ENCODE data around the gene PUM2. TPM values are rescaled to one million over a fixed set of nuclear protein-coding genes. Genes with fewer than 3 reads are reported as not detected.

The PUM2 gene
- total and polyA plus RNA-seq, 4 donors = 18.5 to 61.0 (median 35.1) TPM

DNA sequence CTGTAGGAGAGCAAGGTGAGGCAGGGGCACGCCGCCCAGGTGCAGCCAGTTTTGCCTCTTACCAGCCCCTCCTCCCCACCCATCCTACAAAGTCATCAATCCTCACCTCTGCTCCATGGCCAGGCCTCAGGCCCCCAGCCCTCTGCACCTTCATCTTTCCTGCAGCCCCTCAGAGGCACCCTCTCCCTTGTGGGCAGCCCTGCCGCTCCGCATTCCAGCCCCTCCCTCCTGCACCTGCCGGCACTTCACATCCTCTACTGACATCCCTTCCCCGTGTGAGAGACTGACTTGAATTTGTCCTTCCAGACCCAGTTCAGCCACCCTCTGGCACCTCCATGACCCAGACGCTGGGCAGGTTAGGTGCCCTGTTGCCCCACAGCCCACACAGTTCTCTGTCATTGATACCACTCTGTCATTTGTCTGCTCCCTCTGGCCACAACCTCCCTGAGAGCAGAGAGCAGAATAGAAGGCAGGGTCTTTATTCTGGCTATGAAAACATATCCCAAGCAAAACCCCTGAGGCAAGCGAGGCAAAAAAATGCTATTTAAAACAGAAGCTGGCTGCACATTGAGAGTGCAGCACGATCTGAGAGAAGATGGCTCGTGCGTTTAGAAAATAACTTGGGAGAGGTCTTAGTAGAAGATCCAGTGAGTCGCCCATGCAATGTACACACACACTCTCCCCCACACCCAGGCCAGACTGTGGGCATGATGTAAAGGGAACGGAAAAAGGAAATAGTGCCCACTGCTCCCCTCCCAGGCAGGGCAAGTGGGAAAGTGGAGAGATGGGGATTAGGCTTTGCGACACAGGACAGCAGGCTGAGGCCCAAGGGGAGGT is 151.6 kb downstream of the PUM2 start:
- H3K27me3 ChIP-seq (ENCODE audit: control insufficient read depth in 4 of 4, insufficient read depth in 4 of 4, low read length in 3 of 4) = no peaks in the 10 kb centered on the region
- TF ChIP-seq FOXA1 (IDR thresholded peaks at IDR 0.05) (no peak), RAD21 (IDR thresholded peaks at IDR 0.05) (peak in 1 of 2 donors; percentile 8), EGR1 (IDR thresholded peaks at IDR 0.05; ENCODE audit: low read depth in 2 of 2) (no peak), TAF1 (conservative IDR thresholded peaks at IDR 0.05) (no peak), FOXA2 (IDR thresholded peaks at IDR 0.05) (no peak), JUND (IDR thresholded peaks at IDR 0.05) (no peak), HNF4A (conservative IDR thresholded peaks at IDR 0.05) (peak; percentile 47 to 56), RXRA (IDR thresholded peaks at IDR 0.05) (peak; percentile 38 to 70), SP1 (IDR thresholded peaks at IDR 0.05) (peak; percentile 12), HNF4G (IDR thresholded peaks at IDR 0.05) (no peak), GABPA (IDR thresholded peaks at IDR 0.05 in 1 of 2, conservative IDR thresholded peaks at IDR 0.05 in 1 of 2) (no peak)
- TF ChIP-seq, protein P1, sequence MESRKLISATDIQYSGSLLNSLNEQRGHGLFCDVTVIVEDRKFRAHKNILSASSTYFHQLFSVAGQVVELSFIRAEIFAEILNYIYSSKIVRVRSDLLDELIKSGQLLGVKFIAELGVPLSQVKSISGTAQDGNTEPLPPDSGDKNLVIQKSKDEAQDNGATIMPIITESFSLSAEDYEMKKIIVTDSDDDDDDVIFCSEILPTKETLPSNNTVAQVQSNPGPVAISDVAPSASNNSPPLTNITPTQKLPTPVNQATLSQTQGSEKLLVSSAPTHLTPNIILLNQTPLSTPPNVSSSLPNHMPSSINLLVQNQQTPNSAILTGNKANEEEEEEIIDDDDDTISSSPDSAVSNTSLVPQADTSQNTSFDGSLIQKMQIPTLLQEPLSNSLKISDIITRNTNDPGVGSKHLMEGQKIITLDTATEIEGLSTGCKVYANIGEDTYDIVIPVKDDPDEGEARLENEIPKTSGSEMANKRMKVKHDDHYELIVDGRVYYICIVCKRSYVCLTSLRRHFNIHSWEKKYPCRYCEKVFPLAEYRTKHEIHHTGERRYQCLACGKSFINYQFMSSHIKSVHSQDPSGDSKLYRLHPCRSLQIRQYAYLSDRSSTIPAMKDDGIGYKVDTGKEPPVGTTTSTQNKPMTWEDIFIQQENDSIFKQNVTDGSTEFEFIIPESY (IDR thresholded peaks at IDR 0.05) = no peak
- TF ChIP-seq, protein P2, sequence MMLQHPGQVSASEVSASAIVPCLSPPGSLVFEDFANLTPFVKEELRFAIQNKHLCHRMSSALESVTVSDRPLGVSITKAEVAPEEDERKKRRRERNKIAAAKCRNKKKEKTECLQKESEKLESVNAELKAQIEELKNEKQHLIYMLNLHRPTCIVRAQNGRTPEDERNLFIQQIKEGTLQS (IDR thresholded peaks at IDR 0.05) = no peak
- TF ChIP-seq, protein P3, sequence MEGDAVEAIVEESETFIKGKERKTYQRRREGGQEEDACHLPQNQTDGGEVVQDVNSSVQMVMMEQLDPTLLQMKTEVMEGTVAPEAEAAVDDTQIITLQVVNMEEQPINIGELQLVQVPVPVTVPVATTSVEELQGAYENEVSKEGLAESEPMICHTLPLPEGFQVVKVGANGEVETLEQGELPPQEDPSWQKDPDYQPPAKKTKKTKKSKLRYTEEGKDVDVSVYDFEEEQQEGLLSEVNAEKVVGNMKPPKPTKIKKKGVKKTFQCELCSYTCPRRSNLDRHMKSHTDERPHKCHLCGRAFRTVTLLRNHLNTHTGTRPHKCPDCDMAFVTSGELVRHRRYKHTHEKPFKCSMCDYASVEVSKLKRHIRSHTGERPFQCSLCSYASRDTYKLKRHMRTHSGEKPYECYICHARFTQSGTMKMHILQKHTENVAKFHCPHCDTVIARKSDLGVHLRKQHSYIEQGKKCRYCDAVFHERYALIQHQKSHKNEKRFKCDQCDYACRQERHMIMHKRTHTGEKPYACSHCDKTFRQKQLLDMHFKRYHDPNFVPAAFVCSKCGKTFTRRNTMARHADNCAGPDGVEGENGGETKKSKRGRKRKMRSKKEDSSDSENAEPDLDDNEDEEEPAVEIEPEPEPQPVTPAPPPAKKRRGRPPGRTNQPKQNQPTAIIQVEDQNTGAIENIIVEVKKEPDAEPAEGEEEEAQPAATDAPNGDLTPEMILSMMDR (IDR thresholded peaks at IDR 0.05; ENCODE audit: low read depth, low read length, missing input control) = no peak
- peaks cover 20 to 98% (median 69%) of the 10 kb centered on the region in 4 donors for H3K4me1 ChIP-seq (ENCODE audit: control insufficient read depth in 4 of 4, insufficient read depth in 4 of 4, low read length in 3 of 4)
- 53% methylated on average over 14 of the region's 14 CpGs for WGBS
- H3K9me3 ChIP-seq (ENCODE audit: control insufficient read depth in 4 of 4, low read length in 3 of 4) = no peaks in the 10 kb centered on the region
- peaks cover 0 to 8% (median 2%) of the 10 kb centered on the region in 4 donors for H3K36me3 ChIP-seq (ENCODE audit: control insufficient read depth in 4 of 4, insufficient read depth in 3 of 4, low read depth in 1 of 4, low read length in 3 of 4)
- peak overlapping the region; percentile 67 to 94 for H3K27ac ChIP-seq (ENCODE audit: low read depth in 1 of 2, low read length in 2 of 2)
- no peak for DNase-seq (ENCODE audit: low spot score)
- H3K9ac ChIP-seq (ENCODE audit: low read depth in 1 of 2, low read length in 2 of 2) = peak overlapping the region in 1 of 2 donors; percentile 16
- no peak overlapping the region for H3K4me3 ChIP-seq (ENCODE audit: low read depth in 1 of 3, low read length in 3 of 3)

Small RNA genes within 50 kb of the gene (small RNA-seq; reads per million reads assigned to genes)
- gene RNU7-113P = not detected

Other genes starting within 250 kb of the PUM2 start
- 100 to 1,000 TPM in 1 of 2 donors, 10 to 100 TPM in 1; 99.6 to 269 TPM for gene SDC1, start 125.7 kb downstream of the PUM2 start, total RNA-seq
- gene SDC1, start 125.7 kb downstream of the PUM2 start, polyA plus RNA-seq = 100 to 1,000 TPM; 124 to 363 TPM
- 100 to 1,000 TPM in 1 of 2 donors, 10 to 100 TPM in 1; 82.6 to 634 TPM for gene RHOB, start 96.2 kb upstream of the PUM2 start, total RNA-seq
- 100 to 1,000 TPM; 114 to 207 TPM for gene RHOB, start 96.2 kb upstream of the PUM2 start, polyA plus RNA-seq

Data from liver (tissue), 10 donors.